MM.1S (cell line): ENCODE data around the gene LY6G6C.

Source experiments
- DNase-seq: peaks from one replicate; pipeline ENCODE4 v3.0.0-alpha.2; 2015
- H2AFZ ChIP-seq: fragments of 300-600 bp; sonication (generic); 2 replicates; pipeline ENCODE4 v1.6.0; 2016; ENCODE audit warnings: antibody characterized with exemption, low read length
- H3F3A ChIP-seq: fragments of 300-600 bp; sonication (generic); 2 replicates; pipeline ENCODE4 v1.6.1; 2016; ENCODE audit warnings: mild to moderate bottlenecking, antibody characterized with exemption, low read length, moderate library complexity, mixed read lengths; ENCODE audit not compliant: insufficient read depth
- H3K27ac ChIP-seq: fragments of 300-600 bp; sonication (generic); 2 replicates; pipeline ENCODE4 v1.5.1; 2016; ENCODE audit warnings: mild to moderate bottlenecking, low read length
- H3K27me3 ChIP-seq: fragments of 300-600 bp; sonication (generic); replicated peaks from 2 replicates; pipeline ENCODE4 v1.6.0; 2016; ENCODE audit warnings: low read length; ENCODE audit not compliant: insufficient read depth
- H3K36me3 ChIP-seq: fragments of 300-600 bp; sonication (generic); replicated peaks from 2 replicates; pipeline ENCODE4 v1.6.1; 2016; ENCODE audit warnings: mild to moderate bottlenecking, low read length, mixed read lengths; ENCODE audit not compliant: insufficient read depth
- H3K4me1 ChIP-seq: fragments of 300-600 bp; sonication (generic); 2 replicates; pipeline ENCODE4 v1.6.1; 2016; ENCODE audit warnings: low read length, mixed read lengths
- H3K4me2 ChIP-seq: fragments of 300-600 bp; sonication (generic); 2 replicates; pipeline ENCODE4 v1.6.0; 2016; ENCODE audit warnings: low read depth, low read length
- H3K4me3 ChIP-seq: fragments of 300-600 bp; sonication (generic); 2 replicates; pipeline ENCODE4 v1.5.1; 2016; ENCODE audit warnings: low read length, mixed read lengths
- H3K79me2 ChIP-seq: fragments of 300-600 bp; sonication (generic); 2 replicates; pipeline ENCODE4 v1.6.1; 2016; ENCODE audit warnings: mixed run types, low read length, mixed read lengths
- H3K9ac ChIP-seq: fragments of 300-600 bp; sonication (generic); 2 replicates; pipeline ENCODE4 v1.6.1; 2016; ENCODE audit warnings: low read length, mixed read lengths
- H3K9me2 ChIP-seq: fragments of 300-600 bp; sonication (generic); replicated peaks from 2 replicates; pipeline ENCODE4 v1.6.1; 2016; ENCODE audit warnings: mild to moderate bottlenecking, low read length, mixed read lengths; ENCODE audit not compliant: insufficient read depth
- H3K9me3 ChIP-seq: fragments of 300-600 bp; sonication (generic); replicated peaks from 2 replicates; pipeline ENCODE4 v1.6.1; 2016; ENCODE audit warnings: mild to moderate bottlenecking, low read length, mixed read lengths; ENCODE audit not compliant: insufficient read depth
- H4K20me1 ChIP-seq: fragments of 300-600 bp; sonication (generic); 2 replicates; pipeline ENCODE4 v1.6.1; 2016; ENCODE audit warnings: mild to moderate bottlenecking, low read length, moderate library complexity, mixed read lengths; ENCODE audit not compliant: insufficient read depth
- CTCF ChIP-seq: fragments of 300-600 bp; sonication (generic); IDR thresholded peaks from 2 replicates; pipeline ENCODE4 v1.5.1; 2016; ENCODE audit warnings: antibody characterized with exemption, low read length, mixed read lengths
- EZH2 ChIP-seq: fragments of 300-600 bp; sonication (generic); optimal IDR thresholded peaks from 2 replicates; pipeline ENCODE3; 2017; ENCODE audit warnings: low read depth, mild to moderate bottlenecking, antibody characterized with exemption, low read length, mixed read lengths
- EZH2phosphoT487 ChIP-seq: fragments of 300-600 bp; sonication (generic); IDR thresholded peaks from 2 replicates; pipeline ENCODE4 v1.6.1; 2018; ENCODE audit warnings: antibody characterized with exemption, low read length

The LY6G6C gene

GRCh38 chr6:31721351-31722020 lies at the start of gene LY6G6C:
Gene LY6G6C (minus strand): TSS chr6:31721746. CDS start chr6:31721679, 67 bp downstream.
- Histone ChIP-seq H3K27ac (no peak within 1 kb of the TSS), H3F3A (peaks cover 8% of the 10 kb centered on the region; the same call in 1 of the 2 replicates), H4K20me1 (no peaks in the 10 kb centered on the region), H3K4me3 (no peak within 1 kb of the TSS), H3K4me1 (0 out of 2 replicates have a peak, but pooled peaks cover 1% of the 10 kb centered on the region), H3K27me3 (no peaks in the 10 kb centered on the region), H2AFZ (no peak within 1 kb of the TSS), H3K4me2 (no peak within 1 kb of the TSS), H3K9me2 (no peaks in the 10 kb centered on the region), H3K9ac (no peak within 1 kb of the TSS), H3K79me2 (no peaks in the 10 kb centered on the region), H3K9me3 (no peaks in the 10 kb centered on the region), H3K36me3 (no peaks in the 10 kb centered on the region)
- no peak for DNase-seq
- no peak for TF ChIP-seq EZH2phosphoT487
- no peak for TF ChIP-seq CTCF
- no peak for TF ChIP-seq EZH2

DNA sequence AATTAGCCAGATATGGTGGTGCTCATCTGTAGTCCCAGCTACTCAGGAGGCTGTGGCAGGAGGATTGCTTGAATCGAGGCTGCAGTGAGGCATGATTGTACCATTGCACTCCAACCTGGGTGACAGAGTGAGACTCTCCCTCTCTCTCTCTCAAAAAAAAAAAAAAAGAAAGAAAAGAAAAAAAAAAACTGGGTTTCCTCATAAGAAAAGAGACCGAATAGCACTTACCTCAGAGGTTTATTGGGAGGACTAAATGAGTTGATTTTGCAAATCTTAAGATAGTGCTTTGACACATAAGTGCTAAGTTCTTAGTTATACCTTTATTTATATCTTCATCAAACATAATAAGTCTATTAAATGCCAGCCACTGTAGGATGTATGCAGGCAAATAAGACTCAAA lies 49.3 kb upstream of the LY6G6C start:
- Histone ChIP-seq H3K27ac (no peak overlapping the region), H4K20me1 (no peaks in the 10 kb centered on the region), H3K36me3 (no peaks in the 10 kb centered on the region), H3K4me2 (no peak overlapping the region), H3K9me2 (no peaks in the 10 kb centered on the region), H2AFZ (no peak overlapping the region), H3K79me2 (peaks cover 3% of the 10 kb centered on the region), H3F3A (0 out of 2 replicates have a peak, but pooled peaks cover 3% of the 10 kb centered on the region), H3K9ac (no peak overlapping the region), H3K9me3 (no peaks in the 10 kb centered on the region), H3K4me3 (no peak overlapping the region), H3K27me3 (no peaks in the 10 kb centered on the region), H3K4me1 (peaks cover 5% of the 10 kb centered on the region)
- no peak for TF ChIP-seq CTCF
- TF ChIP-seq EZH2 = no peak
- no peak for TF ChIP-seq EZH2phosphoT487
- no peak for DNase-seq

- no peak overlapping the region for H3K9ac ChIP-seq
- H2AFZ ChIP-seq = no peak overlapping the region
- no peaks in the 10 kb centered on the region for H3K79me2 ChIP-seq
- H3K4me1 ChIP-seq = peaks cover under 1% of the 10 kb centered on the region; the same call in 1 of the 2 replicates
- H3K9me2 ChIP-seq = no peaks in the 10 kb centered on the region
- no peaks in the 10 kb centered on the region for H3K27me3 ChIP-seq
- no peaks in the 10 kb centered on the region for H3K36me3 ChIP-seq
- H3K9me3 ChIP-seq = no peaks in the 10 kb centered on the region
- no peaks in the 10 kb centered on the region for H4K20me1 ChIP-seq
- TF ChIP-seq EZH2 (no peak), CTCF (peak; percentile 93), EZH2phosphoT487 (no peak)
- 0 out of 2 replicates have a peak, but pooled peaks cover 3% of the 10 kb centered on the region for H3F3A ChIP-seq
- H3K4me2 ChIP-seq = no peak overlapping the region
- H3K27ac ChIP-seq = no peak overlapping the region
- no peak overlapping the region for H3K4me3 ChIP-seq
- DNase-seq = peak; percentile 76
These were observed 48.3 kb upstream of the LY6G6C start for GRCh38 chr6:31769684-31770371.
